Motor neuron (in vitro differentiated cells): ENCODE data around the gene MMP28. TPM values are rescaled to one million over a fixed set of nuclear protein-coding genes. Genes with fewer than 3 reads are reported as not detected.

ENCODE experiments used
- ATAC-seq, 8 experiments: fragments of 200-7000 bp; cut with Tn5 transposase; replicated peaks in 6 of 8; 2 replicates each; pipeline ENCODE4 v1.8.0; 2021; ENCODE audit warnings: mild to moderate bottlenecking in 8 of 8, moderate library complexity in 8 of 8
- H3K27ac ChIP-seq, 2 donors: fragments of 250-450 bp; sonication (Bioruptor Pico); 2 replicates each; pipeline ENCODE4 v1.9.0; 2021; ENCODE audit warnings: antibody characterized with exemption in 2 of 2, mild to moderate bottlenecking in 2 of 2, moderate library complexity in 1 of 2
- H3K4me1 ChIP-seq, 2 donors: fragments of 250-450 bp; sonication (Bioruptor Pico); replicated peaks in 1 of 2; 2 replicates each; pipeline ENCODE4 v1.6.1; 2021; ENCODE audit warnings: antibody characterized with exemption in 2 of 2, mild to moderate bottlenecking in 2 of 2, moderate library complexity in 1 of 2
- H3K4me3 ChIP-seq, 5 donors: fragments of 250-450 bp; sonication (Bioruptor Pico); 2 replicates each; pipeline ENCODE4 v1.9.0; 2021; ENCODE audit warnings: antibody characterized with exemption in 5 of 5, mild to moderate bottlenecking in 5 of 5, moderate library complexity in 4 of 5
- WGBS, 10 experiments: fragments of 450-650 bp; shearing (Covaris generic); methylation state at CpG; one replicate each; pipeline ENCODE4 v1.0.0; 2022; 5-methylcytosine and 5-hydroxymethylcytosine counted together
- in situ Hi-C, 9 experiments: fragments of 400-800 bp; cut with MboI; loops; one replicate each; pipeline ENCODE4 v1.15.0; 2021; ENCODE audit warnings: low sequenced_read_pairs in 9 of 9, low pct_unique_long_range_greater_than_20kb in 2 of 9; ENCODE audit not compliant: unreplicated experiment in 9 of 9
- total RNA-seq, 8 experiments: library from RNA; unstranded; fragments of 300-600 nt; gene quantifications; 2 replicates each; pipeline versions ENCODE4 v1.2.3 to v1.2.4, GENCODE V29; 2022

The MMP28 gene
- total RNA-seq, 8 experiments from 2014 or later = 0.09 to 11.1 (median 0.32) TPM; not detected in 3

- no peak for ATAC-seq
- 17 to 90% (median 72%) methylated on average over 1 to 4 of the region's 7 CpGs; no CpG with 5 or more reads in 5 of the 10 experiments for WGBS, 10 experiments
- H3K4me1 ChIP-seq = peaks cover 0 to 14% of the 10 kb centered on the region in 2 donors
- H3K4me3 ChIP-seq = no peak overlapping the region
- no peak overlapping the region for H3K27ac ChIP-seq
- in situ Hi-C loops = loop anchor here in 3 of 9 experiments (25.0 kb wide), 1 partner anchor 133 kb away; no protein-coding TSS in a partner anchor
These were observed 50.2 kb downstream of the MMP28 start for GRCh38 chr17:35745246-35745645.

GRCh38 chr17:35744830-35745229 is 50.6 kb downstream of the MMP28 start:
- Histone ChIP-seq H3K27ac (no peak overlapping the region), H3K4me3 (no peak overlapping the region), H3K4me1 (peaks cover 0 to 10% of the 10 kb centered on the region in 2 donors)
- WGBS, 10 experiments = 20 to 82% (median 80%) methylated on average over 1 to 3 of the region's 8 CpGs; no CpG with 5 or more reads in 7 of the 10 experiments
- ATAC-seq = no peak
- in situ Hi-C loops = loop anchor here in 3 of 9 experiments (25.0 kb wide), 1 partner anchor 133 kb away; no protein-coding TSS in a partner anchor

- in situ Hi-C loops = loop anchor here in 3 of 9 experiments (25.0 kb wide), 1 partner anchor 131 kb away; no protein-coding TSS in a partner anchor
- Histone ChIP-seq H3K4me3 (no peak overlapping the region), H3K4me1 (peaks cover 0 to 6% of the 10 kb centered on the region in 2 donors), H3K27ac (no peak overlapping the region)
- ATAC-seq = peak in 2 of 8 experiments; percentile 11 to 26
- WGBS, 10 experiments = 0 to 100% (median 27%) methylated on average over 1 to 5 of the region's 7 CpGs; no CpG with 5 or more reads in 3 of the 10 experiments
These were observed 51.7 kb downstream of the MMP28 start for GRCh38 chr17:35743626-35744328.

GRCh38 chr17:35742896-35743477 is 52.5 kb downstream of the MMP28 start:
- 50 to 80% methylated on average over 1 of the region's 7 CpGs; no CpG with 5 or more reads in 8 of the 10 experiments for WGBS, 10 experiments
- ATAC-seq = no peak
- in situ Hi-C loops = loop anchor here in 3 of 9 experiments (25.0 kb wide), 1 partner anchor 131 kb away; no protein-coding TSS in a partner anchor
- H3K27ac ChIP-seq = no peak overlapping the region
- no peak overlapping the region for H3K4me3 ChIP-seq
- H3K4me1 ChIP-seq = peaks cover 0 to 6% of the 10 kb centered on the region in 2 donors

- Histone ChIP-seq H3K4me1 (peaks cover 0 to 6% of the 10 kb centered on the region in 2 donors), H3K4me3 (no peak overlapping the region), H3K27ac (no peak overlapping the region)
- 33 to 70% (median 58%) methylated on average over 1 to 7 of the region's 7 CpGs; no CpG with 5 or more reads in 4 of the 10 experiments for whole genome bisulfite sequencing, 10 experiments
- in situ Hi-C loops = loop anchor here in 3 of 9 experiments (25.0 kb wide), 1 partner anchor 130 kb away; no protein-coding TSS in a partner anchor
- no peak for ATAC-seq
These were observed 52.9 kb downstream of the MMP28 start for GRCh38 chr17:35742496-35742895.

GRCh38 chr17:35740997-35741931 is 54.2 kb downstream of the MMP28 start:
- Histone ChIP-seq H3K27ac (no peak overlapping the region), H3K4me1 (peaks cover 0 to 6% of the 10 kb centered on the region in 2 donors), H3K4me3 (no peak overlapping the region)
- WGBS, 10 experiments = 8 to 80% (median 56%) methylated on average over 1 to 14 of the region's 73 CpGs; no CpG with 5 or more reads in 3 of the 10 experiments
- in situ Hi-C loops = loop anchor here in 3 of 9 experiments (25.0 kb wide), 1 partner anchor 129 kb away; no protein-coding TSS in a partner anchor
- ATAC-seq = peak; percentile 30 to 86 (median 53)

- ATAC-seq = no peak
- in situ Hi-C loops = loop anchor here in 3 of 9 experiments (25.0 kb wide), 1 partner anchor 128 kb away; no protein-coding TSS in a partner anchor
- peaks cover 0 to 6% of the 10 kb centered on the region in 2 donors for H3K4me1 ChIP-seq
- WGBS, 10 experiments = 80 to 93% (median 92%) methylated on average over 1 to 6 of the region's 7 CpGs; no CpG with 5 or more reads in 7 of the 10 experiments
- no peak overlapping the region for H3K4me3 ChIP-seq
- H3K27ac ChIP-seq = no peak overlapping the region
These were observed 55.2 kb downstream of the MMP28 start for GRCh38 chr17:35740216-35740615.

- WGBS, 10 experiments = 44 to 100% (median 76%) methylated on average over 1 to 5 of the region's 5 CpGs; no CpG with 5 or more reads in 7 of the 10 experiments
- ATAC-seq = no peak
- Histone ChIP-seq H3K27ac (no peak overlapping the region), H3K4me1 (peaks cover 0 to 6% of the 10 kb centered on the region in 2 donors), H3K4me3 (no peak overlapping the region)
- in situ Hi-C loops = loop anchor here in 3 of 9 experiments (25.0 kb wide), 1 partner anchor 126 kb away; no protein-coding TSS in a partner anchor
These were observed 56.8 kb downstream of the MMP28 start for GRCh38 chr17:35738519-35739133.

GRCh38 chr17:35736236-35736635 is 59.2 kb downstream of the MMP28 start:
- no peak overlapping the region for H3K4me3 ChIP-seq

GRCh38 chr17:35735036-35735805 is 60.2 kb downstream of the MMP28 start:
- H3K27ac ChIP-seq = no peak overlapping the region
- H3K4me3 ChIP-seq = no peak overlapping the region
- in situ Hi-C loops = loop anchor here in 3 of 9 experiments (25.0 kb wide), 1 partner anchor 123 kb away; no protein-coding TSS in a partner anchor
- no peak for ATAC-seq
- 0 to 100% (median 92%) methylated on average over 1 to 9 of the region's 29 CpGs; no CpG with 5 or more reads in 5 of the 10 experiments for WGBS, 10 experiments
- peaks cover 3 to 8% of the 10 kb centered on the region in 2 donors for H3K4me1 ChIP-seq

More at GRCh38 chr17:35736236-35736635, 59.2 kb downstream of the MMP28 start:
- Histone ChIP-seq H3K4me1 (peaks cover 1 to 8% of the 10 kb centered on the region in 2 donors), H3K27ac (no peak overlapping the region)
- ATAC-seq = no peak
- WGBS, 10 experiments = 20 to 100% (median 96%) methylated on average over 1 to 4 of the region's 5 CpGs; no CpG with 5 or more reads in 4 of the 10 experiments
- in situ Hi-C loops = loop anchor here in 3 of 9 experiments (25.0 kb wide), 1 partner anchor 124 kb away; no protein-coding TSS in a partner anchor

- Histone ChIP-seq H3K4me1 (peaks cover 4 to 13% of the 10 kb centered on the region in 2 donors), H3K27ac (no peak overlapping the region), H3K4me3 (no peak overlapping the region)
- in situ Hi-C loops = loop anchor here in 3 of 9 experiments (25.0 kb wide), 1 partner anchor 122 kb away; no protein-coding TSS in a partner anchor
- WGBS, 10 experiments = 7 to 95% (median 83%) methylated on average over 1 to 4 of the region's 7 CpGs; no CpG with 5 or more reads in 3 of the 10 experiments
- no peak for ATAC-seq
These were observed 61.0 kb downstream of the MMP28 start for GRCh38 chr17:35734396-35734795.
